ENCODE results near the gene PLG. TPM values are rescaled to one million over a fixed set of nuclear protein-coding genes. Genes with fewer than 3 reads are reported as not detected.
"Not testable (repeated sequence)": the region's sequence is repeated elsewhere in the genome, so short reads cannot be mapped to it uniquely, and the experiment has no call there.

PLG gene
- total RNA-seq, 1 experiment from 2014 or later, result not detected

DNA sequence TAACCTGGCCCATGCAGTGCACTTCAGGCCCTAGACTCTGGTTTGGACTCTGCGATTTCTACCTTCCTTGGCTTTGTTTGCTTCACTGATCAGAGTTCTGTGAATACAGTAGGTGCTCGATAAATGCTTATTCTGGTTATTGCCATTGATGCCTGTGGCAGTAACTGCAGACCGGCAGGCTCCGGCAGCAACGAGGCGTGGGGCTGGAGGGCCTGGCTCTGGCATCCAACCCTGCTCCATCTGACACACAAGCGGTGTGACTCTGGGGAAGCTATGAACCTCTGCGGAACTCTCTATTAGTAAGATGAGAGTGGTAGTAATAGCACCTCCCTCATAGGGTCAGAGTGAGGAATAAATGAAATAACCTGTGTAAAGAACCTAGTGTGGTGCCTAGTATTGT lies 66.1 kb downstream of the PLG start:
- TF ChIP-seq EZH2 (IDR thresholded peaks at IDR 0.05; ENCODE audit: low read depth), result no peak
- TF ChIP-seq, protein P1, sequence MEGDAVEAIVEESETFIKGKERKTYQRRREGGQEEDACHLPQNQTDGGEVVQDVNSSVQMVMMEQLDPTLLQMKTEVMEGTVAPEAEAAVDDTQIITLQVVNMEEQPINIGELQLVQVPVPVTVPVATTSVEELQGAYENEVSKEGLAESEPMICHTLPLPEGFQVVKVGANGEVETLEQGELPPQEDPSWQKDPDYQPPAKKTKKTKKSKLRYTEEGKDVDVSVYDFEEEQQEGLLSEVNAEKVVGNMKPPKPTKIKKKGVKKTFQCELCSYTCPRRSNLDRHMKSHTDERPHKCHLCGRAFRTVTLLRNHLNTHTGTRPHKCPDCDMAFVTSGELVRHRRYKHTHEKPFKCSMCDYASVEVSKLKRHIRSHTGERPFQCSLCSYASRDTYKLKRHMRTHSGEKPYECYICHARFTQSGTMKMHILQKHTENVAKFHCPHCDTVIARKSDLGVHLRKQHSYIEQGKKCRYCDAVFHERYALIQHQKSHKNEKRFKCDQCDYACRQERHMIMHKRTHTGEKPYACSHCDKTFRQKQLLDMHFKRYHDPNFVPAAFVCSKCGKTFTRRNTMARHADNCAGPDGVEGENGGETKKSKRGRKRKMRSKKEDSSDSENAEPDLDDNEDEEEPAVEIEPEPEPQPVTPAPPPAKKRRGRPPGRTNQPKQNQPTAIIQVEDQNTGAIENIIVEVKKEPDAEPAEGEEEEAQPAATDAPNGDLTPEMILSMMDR (conservative IDR thresholded peaks at IDR 0.05), result no peak
- CTCF ChIA-PET, result no interaction called here

DNA sequence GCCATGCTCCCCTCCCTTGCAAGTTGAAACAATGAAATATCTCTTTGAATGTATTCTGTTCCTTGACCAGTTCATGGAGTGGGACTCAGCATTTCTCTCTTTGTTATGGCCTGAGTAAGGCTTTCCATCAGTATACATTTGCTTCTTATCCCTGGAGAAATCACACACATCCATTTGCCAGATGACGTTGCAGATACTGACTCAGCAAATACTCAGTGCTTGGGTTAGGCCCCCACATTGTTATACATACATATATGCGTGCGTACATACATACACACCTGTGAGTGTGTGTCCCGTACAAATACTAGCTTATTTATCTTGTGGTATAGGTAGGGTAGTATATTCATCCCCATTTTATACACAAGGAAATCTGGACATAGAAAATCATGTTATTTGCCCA lies 72.4 kb downstream of the PLG start:
- BruUV-seq (replicated peaks), result no TSS peak
- Histone ChIP-seq H3K4me3 (no peak overlapping the region), H3K4me2 (no peak overlapping the region), H3K79me2 (ENCODE audit: low read depth) (no peaks in the 10 kb centered on the region), H3K9me3 (ENCODE audit: insufficient read depth, low read depth) (no peaks in the 10 kb centered on the region), H2AFZ (no peak overlapping the region), H3K9me2 (ENCODE audit: insufficient read depth) (no peaks in the 10 kb centered on the region), H3K27me3 (ENCODE audit: insufficient read depth, low read depth) (0 out of 2 replicates have a peak, but pooled peaks cover 4% of the 10 kb centered on the region), H4K20me1 (ENCODE audit: insufficient read depth) (no peaks in the 10 kb centered on the region), H3K27ac (no peak overlapping the region), H3F3A (ENCODE audit: insufficient read depth, low read depth) (no peaks in the 10 kb centered on the region), H3K36me3 (ENCODE audit: low read depth) (no peaks in the 10 kb centered on the region), H3K4me1 (replicated peaks; ENCODE audit: insufficient read depth) (no peaks in the 10 kb centered on the region)
- ChIA-PET CTCF (interaction anchor here (0.5 kb wide), 1 partner anchor 1524 kb away, joined by 3 read pairs; no protein-coding TSS in a partner anchor), POLR2A (ENCODE audit: unreplicated experiment) (no interaction called here)
- intact Hi-C loops (cut with micrococcal nuclease; ENCODE audit: unreplicated experiment), result no loop called here
- TF ChIP-seq EZH2 (IDR thresholded peaks at IDR 0.05; ENCODE audit: low read depth), result no peak
- TF ChIP-seq, protein P1 (conservative IDR thresholded peaks at IDR 0.05), result no peak
- no peak for DNase-seq

More for the DNA sequence above, 66.1 kb downstream of the PLG start:
- intact Hi-C loops (cut with micrococcal nuclease; ENCODE audit: unreplicated experiment), result no loop called here
- Histone ChIP-seq H4K20me1 (ENCODE audit: insufficient read depth) (no peaks in the 10 kb centered on the region), H3K4me2 (no peak overlapping the region), H3K27ac (no peak overlapping the region), H3K36me3 (ENCODE audit: low read depth) (no peaks in the 10 kb centered on the region), H3K79me2 (ENCODE audit: low read depth) (no peaks in the 10 kb centered on the region), H3K9me2 (ENCODE audit: insufficient read depth) (no peaks in the 10 kb centered on the region), H3F3A (ENCODE audit: insufficient read depth, low read depth) (no peaks in the 10 kb centered on the region), H3K4me1 (replicated peaks; ENCODE audit: insufficient read depth) (no peaks in the 10 kb centered on the region), H3K4me3 (no peak overlapping the region), H3K9me3 (ENCODE audit: insufficient read depth, low read depth) (no peaks in the 10 kb centered on the region), H3K27me3 (ENCODE audit: insufficient read depth, low read depth) (0 out of 2 replicates have a peak, but pooled peaks cover 4% of the 10 kb centered on the region), H2AFZ (no peak overlapping the region)
- POLR2A ChIA-PET (ENCODE audit: unreplicated experiment), result no interaction called here
- BruUV-seq (replicated peaks), result no TSS peak
- no peak for DNase-seq

DNA sequence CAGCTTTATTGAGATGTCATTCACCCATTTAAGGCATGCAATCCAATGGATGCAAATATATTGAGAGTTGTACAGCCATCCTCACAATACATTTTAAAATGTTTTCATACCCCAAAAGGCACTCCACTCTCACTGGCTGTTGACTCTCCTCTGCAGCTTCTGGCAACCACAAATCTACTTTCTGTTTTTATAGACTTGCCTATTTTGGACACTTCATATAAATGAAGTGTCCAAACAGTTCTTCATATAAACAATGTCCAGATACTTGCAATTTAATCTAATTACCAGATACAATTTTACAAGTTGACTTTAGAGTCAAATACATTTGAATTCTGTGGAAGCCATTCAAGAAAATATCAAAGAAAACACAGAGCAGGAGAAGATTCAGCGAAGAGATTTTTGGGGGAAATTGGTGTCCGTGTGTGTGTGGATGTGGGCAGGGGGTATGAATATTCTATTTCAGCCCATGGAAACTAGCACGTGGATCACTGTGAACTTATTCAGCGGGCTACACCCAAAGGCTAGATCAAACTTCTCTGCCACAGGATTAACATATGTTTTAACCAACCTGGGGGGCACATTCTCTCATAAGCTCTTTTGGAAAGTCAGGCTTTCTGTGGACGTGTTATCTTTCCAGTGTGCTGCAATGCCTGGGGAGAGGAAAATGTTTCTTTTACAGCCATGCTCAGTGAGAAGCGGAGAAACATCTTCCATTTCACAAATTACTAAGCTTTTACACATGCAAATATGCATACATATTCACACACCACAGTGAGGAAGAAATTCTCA lies 73.9 kb downstream of the PLG start:
- Histone ChIP-seq H2AFZ (no peak overlapping the region), H3K4me3 (no peak overlapping the region), H3F3A (ENCODE audit: insufficient read depth, low read depth) (no peaks in the 10 kb centered on the region), H4K20me1 (ENCODE audit: insufficient read depth) (no peaks in the 10 kb centered on the region), H3K27me3 (ENCODE audit: insufficient read depth, low read depth) (0 out of 2 replicates have a peak, but pooled peaks cover 4% of the 10 kb centered on the region), H3K4me1 (replicated peaks; ENCODE audit: insufficient read depth) (no peaks in the 10 kb centered on the region), H3K36me3 (ENCODE audit: low read depth) (no peaks in the 10 kb centered on the region), H3K79me2 (ENCODE audit: low read depth) (no peaks in the 10 kb centered on the region), H3K9me2 (ENCODE audit: insufficient read depth) (no peaks in the 10 kb centered on the region), H3K4me2 (no peak overlapping the region), H3K27ac (no peak overlapping the region), H3K9me3 (ENCODE audit: insufficient read depth, low read depth) (no peaks in the 10 kb centered on the region)
- POLR2A ChIA-PET (ENCODE audit: unreplicated experiment), result no interaction called here
- intact Hi-C loops (cut with micrococcal nuclease; ENCODE audit: unreplicated experiment), result no loop called here
- CTCF ChIA-PET, result no interaction called here
- no peak for DNase-seq
- TF ChIP-seq EZH2 (IDR thresholded peaks at IDR 0.05; ENCODE audit: low read depth), result no peak
- TF ChIP-seq, protein P1 (conservative IDR thresholded peaks at IDR 0.05), result no peak
- BruUV-seq (replicated peaks), result no TSS peak

DNA sequence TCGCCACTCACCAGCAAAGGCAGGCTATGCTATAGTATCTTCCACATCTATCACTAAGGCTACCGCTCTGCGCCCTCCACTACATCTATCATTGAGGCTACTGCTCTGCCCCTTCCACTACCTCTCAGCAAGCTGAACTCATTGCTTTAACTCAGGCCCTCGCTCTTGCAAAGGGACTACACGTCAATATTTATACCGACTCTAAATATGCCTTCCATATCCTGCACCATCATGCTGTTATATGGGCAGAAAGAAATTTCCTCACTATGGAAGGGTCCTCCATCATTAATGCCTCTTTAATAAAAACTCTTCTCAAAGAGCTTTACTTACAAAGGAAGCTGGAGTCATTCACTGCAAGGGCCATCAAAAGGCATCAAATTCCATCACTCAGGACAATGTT lies 77.1 kb downstream of the PLG start:
- BruUV-seq (replicated peaks); H3K27ac ChIP-seq; POLR2A ChIA-PET (ENCODE audit: unreplicated experiment); H4K20me1 ChIP-seq (ENCODE audit: insufficient read depth); H3K4me2 ChIP-seq; H3K36me3 ChIP-seq (ENCODE audit: low read depth); H3K9me2 ChIP-seq (ENCODE audit: insufficient read depth); H3K27me3 ChIP-seq (ENCODE audit: insufficient read depth, low read depth); CTCF ChIA-PET; H2AFZ ChIP-seq; H3K9me3 ChIP-seq (ENCODE audit: insufficient read depth, low read depth); H3K4me3 ChIP-seq; DNase-seq; H3K79me2 ChIP-seq (ENCODE audit: low read depth); H3F3A ChIP-seq (ENCODE audit: insufficient read depth, low read depth); intact Hi-C loops (cut with micrococcal nuclease; ENCODE audit: unreplicated experiment); H3K4me1 ChIP-seq (replicated peaks; ENCODE audit: insufficient read depth): not testable (repeated sequence)

DNA sequence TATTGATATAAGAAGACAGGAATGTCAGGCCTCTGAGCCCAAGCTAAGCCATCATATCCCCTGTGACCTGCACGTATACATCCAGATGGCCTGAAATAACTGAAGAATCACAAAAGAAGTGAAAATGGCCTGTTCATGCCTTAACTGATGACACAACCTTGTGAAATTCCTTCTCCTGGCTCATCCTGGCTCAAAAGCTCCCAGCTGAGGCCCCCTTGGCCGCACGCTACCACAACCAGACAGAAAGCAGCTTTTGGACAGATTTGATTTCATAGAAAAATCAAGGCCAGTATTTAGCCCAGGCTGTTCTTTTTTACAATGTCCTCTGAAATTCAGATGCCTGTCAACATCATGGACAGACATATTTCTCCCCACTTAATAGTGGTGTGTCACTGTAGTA lies 78.6 kb downstream of the PLG start:
- CTCF ChIA-PET; H3F3A ChIP-seq (ENCODE audit: insufficient read depth, low read depth); H3K36me3 ChIP-seq (ENCODE audit: low read depth); BruUV-seq (replicated peaks); H3K27ac ChIP-seq; H3K27me3 ChIP-seq (ENCODE audit: insufficient read depth, low read depth); H3K4me1 ChIP-seq (replicated peaks; ENCODE audit: insufficient read depth); H3K4me2 ChIP-seq; H3K9me3 ChIP-seq (ENCODE audit: insufficient read depth, low read depth); POLR2A ChIA-PET (ENCODE audit: unreplicated experiment); H2AFZ ChIP-seq; DNase-seq; H3K4me3 ChIP-seq; intact Hi-C loops (cut with micrococcal nuclease; ENCODE audit: unreplicated experiment); H3K9me2 ChIP-seq (ENCODE audit: insufficient read depth); H4K20me1 ChIP-seq (ENCODE audit: insufficient read depth); H3K79me2 ChIP-seq (ENCODE audit: low read depth): not testable (repeated sequence)

All from PC-9 (cell line).